Adrenal gland (tissue), 5 donors: ENCODE data around the gene ARL4D.
A peak's percentile ranks its signal among the peaks of the same experiment; 100 is the strongest.

Experiments used
- CTCF ChIP-seq, 6 experiments: fragments of 450-650 bp in 4 of 6; fragments of 200-600 bp in 2 of 6; sonication (generic) in 1 of 6; IDR thresholded peaks; 1 replicate in 5 of 6; 2 replicates in 1 of 6; pipeline versions ENCODE4 v1.5.1 to v1.8.0; 2016 to 2021; ENCODE audit warnings: antibody characterized with exemption in 6 of 6, mild to moderate bottlenecking in 2 of 6, moderate library complexity in 1 of 6
- POLR2A ChIP-seq, 2 donors: fragments of 450-650 bp; IDR thresholded peaks; one replicate each; pipeline ENCODE4 v1.6.1; 2017; ENCODE audit warnings: antibody characterized with exemption in 2 of 2, mild to moderate bottlenecking in 2 of 2, moderate library complexity in 1 of 2
- donor health status: DM: no; HTN: no; CAD: no.

GRCh38 chr17:43393944-43394482 is 4.8 kb upstream of the ARL4D start:
- TF ChIP-seq POLR2A (IDR thresholded peaks at IDR 0.05) (no peak), CTCF (IDR thresholded peaks at IDR 0.05) (peak; percentile 97 to 99 (median 98))
